GM23338 (cell line): ENCODE data around the gene PRSS50. TPM values are rescaled to one million over a fixed set of nuclear protein-coding genes. Genes with fewer than 3 reads are reported as not detected.

Source experiments
- ATAC-seq: fragments of 200-7000 bp; cut with Tn5 transposase; 3 replicates; pipeline ENCODE4 v1.9.1; 2020
- DNase-seq: peaks from one replicate; pipeline ENCODE4 v3.0.0-alpha.2; 2015; ENCODE audit warnings: low spot score
- H2AFZ ChIP-seq: fragments of 200-600 bp; sonication (generic); 2 replicates; pipeline ENCODE4 v1.8.0; 2016; ENCODE audit warnings: antibody characterized with exemption, mild to moderate bottlenecking, moderate library complexity
- H3F3A ChIP-seq: fragments of 200-600 bp; sonication (generic); replicated peaks from 2 replicates; pipeline ENCODE4 v1.8.0; 2017; ENCODE audit warnings: antibody characterized with exemption, mixed run types, low read depth
- H3K27ac ChIP-seq: fragments of 200-600 bp; sonication (generic); 2 replicates; pipeline ENCODE4 v1.6.1; 2016; ENCODE audit warnings: low read depth
- H3K27me3 ChIP-seq: fragments of 200-600 bp; sonication (generic); 2 replicates; pipeline ENCODE4 v1.8.0; 2016; ENCODE audit warnings: mild to moderate bottlenecking, mixed run types, moderate library complexity; ENCODE audit not compliant: insufficient read depth
- H3K36me3 ChIP-seq: fragments of 200-600 bp; sonication (generic); 2 replicates; pipeline ENCODE4 v1.8.0; 2016; ENCODE audit warnings: mild to moderate bottlenecking; ENCODE audit not compliant: insufficient read depth
- H3K4me1 ChIP-seq: fragments of 200-600 bp; sonication (generic); 2 replicates; pipeline ENCODE4 v1.8.0; 2016; ENCODE audit warnings: mild to moderate bottlenecking, moderate library complexity; ENCODE audit not compliant: insufficient read depth
- H3K4me2 ChIP-seq: fragments of 200-600 bp; sonication (generic); 2 replicates; pipeline ENCODE4 v1.7.1; 2017; ENCODE audit warnings: mixed run types
- H3K4me3 ChIP-seq: fragments of 200-600 bp; sonication (generic); 2 replicates; pipeline ENCODE4 v1.6.1; 2016; ENCODE audit warnings: mixed run types
- H3K79me2 ChIP-seq: fragments of 200-600 bp; sonication (generic); replicated peaks from 2 replicates; pipeline ENCODE4 v1.8.0; 2017; ENCODE audit warnings: mild to moderate bottlenecking; ENCODE audit not compliant: insufficient read depth
- H3K9me2 ChIP-seq: fragments of 200-600 bp; sonication (generic); 2 replicates; pipeline ENCODE4 v1.8.0; 2017; ENCODE audit not compliant: insufficient read depth
- H4K20me1 ChIP-seq: fragments of 200-600 bp; sonication (generic); replicated peaks from 2 replicates; pipeline ENCODE4 v1.8.0; 2017; ENCODE audit warnings: mild to moderate bottlenecking; ENCODE audit not compliant: insufficient read depth
- H3K27ac Mint-ChIP-seq: 2 replicates; pipeline ENCODE4 v1.8.0; 2020; ENCODE audit warnings: inconsistent platforms, mild to moderate bottlenecking, moderate library complexity, mixed read lengths
- H3K27me3 Mint-ChIP-seq: 3 replicates; pipeline ENCODE4 v1.8.0; 2022; ENCODE audit warnings: low read depth, mild to moderate bottlenecking, moderate library complexity, mixed read lengths, inconsistent platforms; ENCODE audit not compliant: insufficient read depth, poor library complexity
- H3K36me3 Mint-ChIP-seq: 3 replicates; pipeline ENCODE4 v1.8.0; 2021; ENCODE audit warnings: low read depth, mild to moderate bottlenecking, inconsistent platforms, moderate library complexity, mixed read lengths
- H3K4me1 Mint-ChIP-seq: 3 replicates; pipeline ENCODE4 v1.8.0; 2020; ENCODE audit warnings: mild to moderate bottlenecking, inconsistent platforms, mixed read lengths
- H3K4me3 Mint-ChIP-seq: 3 replicates; pipeline ENCODE4 v1.8.0; 2021; ENCODE audit warnings: moderate library complexity, mild to moderate bottlenecking, inconsistent platforms, mixed read lengths
- H3K9me3 Mint-ChIP-seq: 3 replicates; pipeline ENCODE4 v1.8.0; 2020; ENCODE audit warnings: moderate library complexity, mild to moderate bottlenecking, inconsistent platforms, mixed read lengths
- CREB1 ChIP-seq: fragments of 250-450 bp; sonication (Bioruptor Pico); IDR thresholded peaks from 2 replicates; pipeline ENCODE4 v1.5.0; 2020; ENCODE audit warnings: low read depth, mild to moderate bottlenecking, moderate library complexity
- CTCF ChIP-seq, 2 experiments: fragments of 200-600 bp in 1 of 2; sonication (generic) in 1 of 2; conservative IDR thresholded peaks; 2 replicates each; pipeline versions ENCODE4 v1.5.1 to v1.6.1; 2016 to 2017; ENCODE audit warnings: antibody characterized with exemption in 2 of 2, low read depth in 2 of 2, mild to moderate bottlenecking in 2 of 2, moderate library complexity in 1 of 2
- EZH2 ChIP-seq: fragments of 200-600 bp; sonication (generic); IDR thresholded peaks from one replicate; pipeline ENCODE4 v1.8.0; 2017; ENCODE audit warnings: antibody characterized with exemption, mild to moderate bottlenecking, low read depth; ENCODE audit not compliant: unreplicated experiment
- EZH2phosphoT487 ChIP-seq: fragments of 200-600 bp; sonication (generic); IDR thresholded peaks from one replicate; pipeline ENCODE4 v1.8.1; 2018; ENCODE audit warnings: antibody characterized with exemption; ENCODE audit not compliant: unreplicated experiment
- JUNB ChIP-seq: IDR thresholded peaks from one replicate; pipeline ENCODE4 v1.6.1; 2016; ENCODE audit warnings: antibody characterized with exemption; ENCODE audit not compliant: unreplicated experiment
- NANOG ChIP-seq: IDR thresholded peaks from 2 replicates; pipeline ENCODE4 v1.6.1; 2016; ENCODE audit warnings: antibody characterized with exemption, borderline replicate concordance
- POLR2AphosphoS5 ChIP-seq: IDR thresholded peaks from 2 replicates; pipeline ENCODE4 v1.6.1; 2016; ENCODE audit warnings: antibody characterized with exemption, low read depth
- REST ChIP-seq: IDR thresholded peaks from one replicate; pipeline ENCODE4 v1.6.1; 2018; ENCODE audit warnings: antibody characterized with exemption; ENCODE audit not compliant: unreplicated experiment
- STAT1 ChIP-seq: IDR thresholded peaks from one replicate; pipeline ENCODE4 v1.6.1; 2016; ENCODE audit warnings: antibody characterized with exemption; ENCODE audit not compliant: unreplicated experiment
- ZNF114 ChIP-seq: fragments of 250-450 bp; sonication (Bioruptor Pico); IDR thresholded peaks from 2 replicates; pipeline ENCODE4 v1.5.0; 2020; ENCODE audit warnings: mild to moderate bottlenecking, moderate library complexity
- ZNF331 ChIP-seq: fragments of 250-450 bp; sonication (Bioruptor Pico); IDR thresholded peaks from 2 replicates; pipeline ENCODE4 v1.5.0; 2020; ENCODE audit warnings: low read depth, mild to moderate bottlenecking, moderate library complexity
- polyA plus RNA-seq: library from polyadenylated mRNA; unstranded; fragments of >200 nt; fragmentation: Nextera tagmentation; extraction: Ambion mirVana; gene quantifications from 2 replicates; pipeline ENCODE4 v1.2.1, GENCODE V29; 2016
- total RNA-seq: library from RNA; depleted of rRNA; stranded (reverse); fragments of >200 nt; shearing (Covaris generic); gene quantifications from 2 replicates; pipeline ENCODE4 v1.2.3, GENCODE V29; 2014
- TF ChIP-seq, protein P1 (sequence below): fragments of 250-450 bp; sonication (Bioruptor Pico); IDR thresholded peaks from 2 replicates; pipeline ENCODE4 v1.5.0; 2020; ENCODE audit warnings: mild to moderate bottlenecking, moderate library complexity
- TF ChIP-seq, protein P2 (sequence below): IDR thresholded peaks from 2 replicates; pipeline ENCODE4 v1.6.1; 2016; ENCODE audit warnings: antibody characterized with exemption

PRSS50 gene
- total and polyA plus RNA-seq, 2 experiments from 2014 or later = 0.60 to 1.5 TPM

DNA sequence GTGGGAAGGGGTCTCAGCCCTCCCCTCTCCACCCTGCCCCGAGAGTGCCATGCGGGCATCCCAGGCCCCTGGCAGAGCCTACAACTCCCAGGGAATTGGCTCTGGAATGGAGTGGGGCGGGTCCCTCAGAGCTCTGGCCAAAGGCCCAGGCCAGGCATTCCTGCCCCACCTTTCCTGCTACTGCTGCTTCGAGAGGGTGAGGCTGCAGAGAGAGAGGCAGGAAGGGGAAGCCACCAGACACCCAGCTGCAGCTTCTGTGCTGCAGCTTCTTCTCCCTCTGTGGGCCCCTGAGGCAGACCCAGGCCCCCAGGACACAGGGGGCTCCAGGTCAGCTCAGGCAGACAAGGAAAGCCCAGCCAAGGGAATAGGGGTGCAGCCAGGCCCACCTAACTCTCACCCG is 26.9 kb downstream of the PRSS50 start:
- Histone ChIP-seq H3K79me2 (no peaks in the 10 kb centered on the region), H3F3A (no peaks in the 10 kb centered on the region), H3K4me1 (no peaks in the 10 kb centered on the region; the same call in 1 of the 2 replicates), H4K20me1 (no peaks in the 10 kb centered on the region), H3K4me2 (no peak overlapping the region), H3K27me3 (peaks cover 29% of the 10 kb centered on the region), H3K4me3 (no peak overlapping the region), H3K27ac (no peak overlapping the region), H3K9me2 (no peaks in the 10 kb centered on the region), H2AFZ (no peak overlapping the region), H3K36me3 (no peaks in the 10 kb centered on the region)
- Mint-ChIP-seq H3K27me3 (peaks cover 38% of the 10 kb centered on the region), H3K9me3 (no peaks in the 10 kb centered on the region), H3K4me3 (no peak overlapping the region), H3K27ac (no peak overlapping the region), H3K4me1 (peaks cover 15% of the 10 kb centered on the region), H3K36me3 (no peaks in the 10 kb centered on the region; the same call in 2 of the 3 replicates)
- no peak for DNase-seq
- TF ChIP-seq POLR2AphosphoS5 (no peak), STAT1 (no peak), ZNF331 (no peak), CTCF (conservative IDR thresholded peaks at IDR 0.05; ENCODE audit: low read depth in 2 of 2) (no peak), REST (no peak), EZH2 (no peak), EZH2phosphoT487 (no peak), NANOG (no peak), ZNF114 (no peak), JUNB (no peak), CREB1 (CRISPR knock-in tag) (no peak)
- TF ChIP-seq, protein P1, sequence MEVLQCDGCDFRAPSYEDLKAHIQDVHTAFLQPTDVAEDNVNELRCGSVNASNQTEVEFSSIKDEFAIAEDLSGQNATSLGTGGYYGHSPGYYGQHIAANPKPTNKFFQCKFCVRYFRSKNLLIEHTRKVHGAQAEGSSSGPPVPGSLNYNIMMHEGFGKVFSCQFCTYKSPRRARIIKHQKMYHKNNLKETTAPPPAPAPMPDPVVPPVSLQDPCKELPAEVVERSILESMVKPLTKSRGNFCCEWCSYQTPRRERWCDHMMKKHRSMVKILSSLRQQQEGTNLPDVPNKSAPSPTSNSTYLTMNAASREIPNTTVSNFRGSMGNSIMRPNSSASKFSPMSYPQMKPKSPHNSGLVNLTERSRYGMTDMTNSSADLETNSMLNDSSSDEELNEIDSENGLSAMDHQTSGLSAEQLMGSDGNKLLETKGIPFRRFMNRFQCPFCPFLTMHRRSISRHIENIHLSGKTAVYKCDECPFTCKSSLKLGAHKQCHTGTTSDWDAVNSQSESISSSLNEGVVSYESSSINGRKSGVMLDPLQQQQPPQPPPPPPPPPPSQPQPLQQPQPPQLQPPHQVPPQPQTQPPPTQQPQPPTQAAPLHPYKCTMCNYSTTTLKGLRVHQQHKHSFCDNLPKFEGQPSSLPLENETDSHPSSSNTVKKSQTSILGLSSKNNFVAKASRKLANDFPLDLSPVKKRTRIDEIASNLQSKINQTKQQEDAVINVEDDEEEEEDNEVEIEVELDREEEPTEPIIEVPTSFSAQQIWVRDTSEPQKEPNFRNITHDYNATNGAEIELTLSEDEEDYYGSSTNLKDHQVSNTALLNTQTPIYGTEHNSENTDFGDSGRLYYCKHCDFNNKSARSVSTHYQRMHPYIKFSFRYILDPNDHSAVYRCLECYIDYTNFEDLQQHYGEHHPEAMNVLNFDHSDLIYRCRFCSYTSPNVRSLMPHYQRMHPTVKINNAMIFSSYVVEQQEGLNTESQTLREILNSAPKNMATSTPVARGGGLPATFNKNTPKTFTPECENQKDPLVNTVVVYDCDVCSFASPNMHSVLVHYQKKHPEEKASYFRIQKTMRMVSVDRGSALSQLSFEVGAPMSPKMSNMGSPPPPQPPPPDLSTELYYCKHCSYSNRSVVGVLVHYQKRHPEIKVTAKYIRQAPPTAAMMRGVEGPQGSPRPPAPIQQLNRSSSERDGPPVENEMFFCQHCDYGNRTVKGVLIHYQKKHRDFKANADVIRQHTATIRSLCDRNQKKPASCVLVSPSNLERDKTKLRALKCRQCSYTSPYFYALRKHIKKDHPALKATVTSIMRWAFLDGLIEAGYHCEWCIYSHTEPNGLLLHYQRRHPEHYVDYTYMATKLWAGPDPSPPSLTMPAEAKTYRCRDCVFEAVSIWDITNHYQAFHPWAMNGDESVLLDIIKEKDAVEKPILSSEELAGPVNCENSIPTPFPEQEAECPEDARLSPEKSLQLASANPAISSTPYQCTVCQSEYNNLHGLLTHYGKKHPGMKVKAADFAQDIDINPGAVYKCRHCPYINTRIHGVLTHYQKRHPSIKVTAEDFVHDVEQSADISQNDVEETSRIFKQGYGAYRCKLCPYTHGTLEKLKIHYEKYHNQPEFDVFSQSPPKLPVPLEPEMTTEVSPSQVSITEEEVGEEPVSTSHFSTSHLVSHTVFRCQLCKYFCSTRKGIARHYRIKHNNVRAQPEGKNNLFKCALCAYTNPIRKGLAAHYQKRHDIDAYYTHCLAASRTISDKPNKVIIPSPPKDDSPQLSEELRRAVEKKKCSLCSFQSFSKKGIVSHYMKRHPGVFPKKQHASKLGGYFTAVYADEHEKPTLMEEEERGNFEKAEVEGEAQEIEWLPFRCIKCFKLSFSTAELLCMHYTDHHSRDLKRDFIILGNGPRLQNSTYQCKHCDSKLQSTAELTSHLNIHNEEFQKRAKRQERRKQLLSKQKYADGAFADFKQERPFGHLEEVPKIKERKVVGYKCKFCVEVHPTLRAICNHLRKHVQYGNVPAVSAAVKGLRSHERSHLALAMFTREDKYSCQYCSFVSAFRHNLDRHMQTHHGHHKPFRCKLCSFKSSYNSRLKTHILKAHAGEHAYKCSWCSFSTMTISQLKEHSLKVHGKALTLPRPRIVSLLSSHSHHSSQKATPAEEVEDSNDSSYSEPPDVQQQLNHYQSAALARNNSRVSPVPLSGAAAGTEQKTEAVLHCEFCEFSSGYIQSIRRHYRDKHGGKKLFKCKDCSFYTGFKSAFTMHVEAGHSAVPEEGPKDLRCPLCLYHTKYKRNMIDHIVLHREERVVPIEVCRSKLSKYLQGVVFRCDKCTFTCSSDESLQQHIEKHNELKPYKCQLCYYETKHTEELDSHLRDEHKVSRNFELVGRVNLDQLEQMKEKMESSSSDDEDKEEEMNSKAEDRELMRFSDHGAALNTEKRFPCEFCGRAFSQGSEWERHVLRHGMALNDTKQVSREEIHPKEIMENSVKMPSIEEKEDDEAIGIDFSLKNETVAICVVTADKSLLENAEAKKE (CRISPR knock-in tag) = no peak
- TF ChIP-seq, protein P2, sequence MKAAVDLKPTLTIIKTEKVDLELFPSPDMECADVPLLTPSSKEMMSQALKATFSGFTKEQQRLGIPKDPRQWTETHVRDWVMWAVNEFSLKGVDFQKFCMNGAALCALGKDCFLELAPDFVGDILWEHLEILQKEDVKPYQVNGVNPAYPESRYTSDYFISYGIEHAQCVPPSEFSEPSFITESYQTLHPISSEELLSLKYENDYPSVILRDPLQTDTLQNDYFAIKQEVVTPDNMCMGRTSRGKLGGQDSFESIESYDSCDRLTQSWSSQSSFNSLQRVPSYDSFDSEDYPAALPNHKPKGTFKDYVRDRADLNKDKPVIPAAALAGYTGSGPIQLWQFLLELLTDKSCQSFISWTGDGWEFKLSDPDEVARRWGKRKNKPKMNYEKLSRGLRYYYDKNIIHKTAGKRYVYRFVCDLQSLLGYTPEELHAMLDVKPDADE = no peak
- ATAC-seq = no peak
